HG02840 (cell line): Measurements from ENCODE around the gene SLC35F1.

ENCODE experiments used
- ATAC-seq: cut with Tn5 transposase; IDR thresholded peaks from one replicate; pipeline ENCODE4 v1.9.1; 2021; ENCODE audit warnings: mild to moderate bottlenecking, moderate library complexity, moderate number of reproducible peaks; ENCODE audit not compliant: unreplicated experiment, low FRiP score

The SLC35F1 gene

GRCh38 chr6:118174071-118174470, 267.0 kb downstream of the SLC35F1 start:
- no peak for ATAC-seq

- ATAC-seq, result no peak
Observed at GRCh38 chr6:118177720-118178119, 270.7 kb downstream of the SLC35F1 start.

DNA sequence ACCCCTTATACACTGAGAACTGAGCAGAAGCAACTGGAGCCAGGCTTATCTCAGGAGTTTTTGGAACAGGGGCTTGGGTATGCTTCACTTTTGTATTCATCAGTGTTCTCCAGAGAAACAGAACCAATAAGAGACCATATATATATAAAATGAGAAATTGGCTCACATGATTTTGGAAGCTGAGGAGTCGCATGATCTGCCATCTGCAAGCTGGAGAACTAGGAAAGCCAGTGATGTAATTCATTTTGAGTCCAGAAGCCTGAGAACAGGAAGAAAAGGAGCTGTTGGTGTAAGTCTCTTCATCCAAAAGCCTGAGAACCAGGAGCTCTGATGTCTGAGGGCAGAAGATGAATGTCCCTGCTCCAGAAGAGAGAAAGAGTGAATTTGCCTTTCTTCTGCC, 272.0 kb downstream of the SLC35F1 start:
- no peak for ATAC-seq

DNA sequence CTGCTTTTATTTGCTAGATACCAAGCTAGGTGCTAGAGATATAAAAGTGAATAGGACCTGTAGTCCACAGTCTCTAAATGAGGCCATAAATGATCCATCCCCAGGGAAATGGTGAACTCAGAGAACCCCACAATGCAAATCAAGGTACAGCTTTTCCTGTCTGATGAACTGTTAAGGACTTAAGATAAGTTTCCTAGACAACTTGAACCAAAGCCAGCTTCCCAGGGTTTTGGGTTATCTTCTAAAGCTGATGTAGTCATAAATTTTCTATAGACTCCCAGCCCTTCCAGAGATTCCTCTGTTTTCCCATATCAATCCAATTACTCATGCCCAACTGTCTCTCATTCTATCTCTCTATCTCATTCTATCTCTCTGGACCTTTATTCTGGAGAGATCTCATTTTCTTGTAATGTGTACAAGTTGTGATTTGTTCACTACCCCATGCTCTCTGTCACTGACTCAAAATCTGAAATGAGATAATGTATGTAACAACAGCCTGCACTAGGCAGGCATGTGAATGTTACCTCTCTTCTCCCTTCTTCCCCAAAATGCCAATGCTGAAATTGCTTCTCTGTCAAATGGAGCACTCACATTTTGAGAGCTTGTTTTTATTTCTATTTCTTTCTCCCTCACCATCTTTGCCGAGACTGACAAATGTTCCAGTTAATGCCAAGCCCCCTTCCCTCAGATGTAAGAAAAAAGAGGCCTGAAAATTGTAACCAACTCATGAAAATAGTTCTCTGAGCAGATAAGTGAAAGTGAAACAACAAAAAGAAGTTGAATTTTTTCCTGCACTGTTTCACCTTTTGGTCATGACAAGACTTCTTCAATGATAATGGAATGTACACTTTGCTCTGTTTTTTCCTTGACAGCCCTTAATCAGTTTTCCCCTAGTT, 279.9 kb downstream of the SLC35F1 start:
- ATAC-seq, result peak; percentile 56

- ATAC-seq, result peak; percentile 43
Observed at GRCh38 chr6:118187568-118188164, 280.6 kb downstream of the SLC35F1 start.

DNA sequence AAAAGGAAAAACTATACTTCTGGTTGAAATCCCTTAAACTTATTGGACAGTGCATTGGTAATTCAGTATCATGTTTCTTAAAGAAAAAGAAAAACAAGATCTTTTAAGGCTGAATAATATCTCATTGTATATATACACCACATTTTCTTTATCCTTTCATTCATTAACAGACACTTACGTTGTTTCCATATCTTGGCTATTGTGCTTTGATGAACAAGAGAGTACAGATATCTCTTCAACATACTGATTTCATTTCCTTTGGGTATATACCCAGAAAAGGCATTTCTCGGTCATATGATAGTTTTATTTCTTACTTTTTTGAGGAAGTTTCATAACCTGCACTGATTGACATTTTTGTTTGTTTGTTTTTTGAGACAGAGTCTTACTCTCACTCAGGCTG, 281.5 kb downstream of the SLC35F1 start:
- ATAC-seq, result no peak

DNA sequence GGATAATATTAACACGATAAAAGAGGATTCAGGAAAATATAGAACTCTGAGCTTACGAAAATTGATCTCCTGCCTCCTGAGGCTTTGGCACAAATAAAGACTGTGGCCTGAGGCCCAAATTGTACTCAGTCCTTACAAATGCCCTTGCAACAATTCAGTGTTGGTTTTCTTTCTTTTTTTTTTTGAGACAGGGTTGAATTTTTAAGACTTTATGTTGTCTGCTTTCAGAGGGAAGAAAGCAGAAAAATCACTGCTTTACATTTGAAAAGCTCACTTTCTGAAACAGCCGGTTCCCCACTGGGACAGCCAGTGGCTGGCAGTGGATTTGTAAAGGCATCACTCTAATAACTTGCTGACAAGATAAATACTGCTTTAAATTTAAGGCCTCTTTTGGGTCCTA, 290.5 kb downstream of the SLC35F1 start:
- ATAC-seq, result no peak

DNA sequence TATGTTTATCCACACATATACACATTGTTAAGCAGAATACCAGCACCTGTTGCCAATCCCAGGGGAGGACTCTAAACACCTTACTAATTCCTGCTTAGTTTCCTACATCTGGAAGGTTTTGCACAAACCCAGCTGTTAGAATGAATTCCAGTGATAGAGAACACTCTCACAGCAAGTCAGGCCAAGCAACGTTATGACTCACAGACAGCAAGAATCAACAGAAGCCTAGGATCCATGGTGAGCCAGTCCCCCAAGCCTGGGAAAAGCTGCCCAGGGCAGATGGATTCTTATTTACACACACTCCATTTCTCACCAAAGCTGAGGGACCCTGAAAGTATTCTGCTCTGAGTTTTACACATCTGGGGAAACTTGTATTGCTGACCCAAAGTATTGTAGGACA, 291.7 kb downstream of the SLC35F1 start:
- ATAC-seq, result no peak

GRCh38 chr6:118200160-118200559, 293.1 kb downstream of the SLC35F1 start:
- no peak for ATAC-seq

DNA sequence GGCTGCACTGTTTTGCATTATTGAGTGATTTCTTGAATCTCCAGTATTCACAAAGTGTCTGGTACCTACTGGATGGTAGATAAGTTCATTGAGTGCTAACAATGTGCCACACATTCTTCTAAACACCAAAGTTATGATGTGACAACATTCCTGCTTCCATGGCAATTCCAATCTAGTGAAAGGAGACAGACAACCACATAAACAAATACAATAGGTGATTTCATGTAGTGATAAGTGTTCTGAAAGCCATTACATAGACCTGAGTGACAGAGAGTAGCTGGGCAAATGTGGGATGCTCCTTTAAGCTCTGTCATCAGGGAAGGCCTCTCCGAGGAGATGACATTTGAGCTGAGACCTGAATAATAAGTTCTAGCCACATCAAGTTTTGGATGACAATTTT, 295.5 kb downstream of the SLC35F1 start:
- no peak for ATAC-seq

DNA sequence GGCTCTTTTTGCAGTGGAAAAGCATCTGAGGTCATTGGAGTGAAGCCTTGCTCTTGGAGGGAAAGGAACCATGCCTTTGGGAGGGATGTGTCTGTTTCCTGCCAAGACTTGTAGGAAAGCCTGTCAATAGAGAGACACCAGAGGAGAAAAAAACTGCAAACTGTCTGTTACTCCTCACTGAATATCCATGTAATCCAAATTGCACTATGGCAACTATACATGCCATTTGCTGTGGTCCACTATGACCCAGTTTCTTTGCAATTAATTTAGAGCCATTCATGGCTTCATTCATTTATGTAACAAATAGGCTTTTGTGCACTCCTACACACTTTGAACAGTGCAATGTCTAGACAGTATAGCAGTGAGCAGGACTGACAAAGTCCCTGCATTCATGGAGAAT, 296.5 kb downstream of the SLC35F1 start:
- ATAC-seq, result no peak

DNA sequence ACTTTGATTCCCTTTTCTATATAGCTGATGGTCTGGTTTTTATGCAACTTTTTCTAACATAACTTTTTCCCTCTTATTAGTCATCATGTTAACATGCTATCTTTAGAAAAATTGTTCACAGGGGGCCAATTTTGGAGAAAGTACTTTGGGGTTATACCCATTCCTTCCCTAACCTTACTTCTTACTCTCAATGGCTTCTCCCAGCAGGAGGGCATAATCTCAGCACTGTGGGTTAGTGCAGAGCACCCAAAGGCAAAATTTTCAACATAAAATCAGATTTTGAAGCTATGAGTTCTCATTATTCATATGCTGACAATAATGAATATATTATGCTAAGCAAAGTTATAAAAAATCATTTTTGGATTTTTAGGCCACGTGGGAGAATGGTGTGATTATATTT, 299.2 kb downstream of the SLC35F1 start:
- ATAC-seq, result no peak

- ATAC-seq, result no peak
Observed at GRCh38 chr6:118207947-118208346, 300.9 kb downstream of the SLC35F1 start.

- ATAC-seq, result no peak
Observed at GRCh38 chr6:118212451-118213173, 305.5 kb downstream of the SLC35F1 start.

GRCh38 chr6:118215269-118215668, 308.2 kb downstream of the SLC35F1 start:
- ATAC-seq, result no peak

- ATAC-seq, result no peak
Observed at GRCh38 chr6:118216751-118217150, 309.7 kb downstream of the SLC35F1 start.

- no peak for ATAC-seq
Observed at GRCh38 chr6:118218156-118218555, 311.1 kb downstream of the SLC35F1 start.

DNA sequence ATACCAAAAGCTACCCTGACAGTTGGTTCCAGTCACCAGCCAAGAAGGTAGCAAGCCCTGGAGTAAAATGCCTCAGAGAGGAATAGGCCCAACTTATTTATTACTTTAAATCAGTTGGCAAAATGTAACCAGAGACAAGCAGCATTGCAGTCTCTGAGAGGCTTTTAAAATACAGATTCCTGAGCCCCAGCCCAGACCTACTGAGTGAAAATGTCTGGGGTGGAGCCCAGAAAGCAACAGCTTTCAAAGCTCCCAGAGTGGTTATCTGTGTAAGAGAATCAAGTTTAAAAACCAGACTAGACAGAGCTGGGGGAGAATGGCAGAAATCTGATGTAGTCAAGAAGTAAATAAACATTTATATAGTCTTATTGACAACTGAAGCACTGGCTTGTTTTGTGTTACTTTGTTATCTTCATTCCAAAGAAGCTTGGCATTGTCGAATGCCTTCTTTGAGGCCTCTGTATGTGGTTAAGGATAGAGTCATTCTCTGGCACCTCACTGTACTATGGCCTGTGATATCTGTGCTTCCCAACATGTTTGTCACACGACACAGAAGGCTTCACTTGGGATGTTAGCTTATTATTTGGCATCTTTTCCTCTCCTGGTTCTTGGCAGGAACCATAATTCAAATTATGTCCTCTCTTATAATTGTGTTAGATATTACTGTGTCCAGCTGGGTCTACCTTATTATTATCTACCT, 313.5 kb downstream of the SLC35F1 start:
- ATAC-seq, result no peak

GRCh38 chr6:118223316-118223715, 316.3 kb downstream of the SLC35F1 start:
- ATAC-seq, result no peak

GRCh38 chr6:118228886-118229285, 321.8 kb downstream of the SLC35F1 start:
- no peak for ATAC-seq
